ENCODE measurements around the gene RIN3.

The RIN3 gene

GRCh38 chr14:92473261-92473968, 40.2 kb upstream of the RIN3 start:
- H3K4me1 ChIP-seq (ENCODE audit: control insufficient read depth, insufficient read depth, low read length), result peaks cover 4% of the 10 kb centered on the region
- H3K9ac ChIP-seq (ENCODE audit: low read depth, low read length), result no peak overlapping the region
- no peaks in the 10 kb centered on the region for H3K9me3 ChIP-seq (ENCODE audit: control insufficient read depth, insufficient read depth, low read length)
- no peak overlapping the region for H3K4me3 ChIP-seq (ENCODE audit: low read depth, low read length)
- no peaks in the 10 kb centered on the region for H3K36me3 ChIP-seq (ENCODE audit: control insufficient read depth, insufficient read depth, low read length)
- H3K27me3 ChIP-seq (ENCODE audit: control insufficient read depth, insufficient read depth, low read length), result no peaks in the 10 kb centered on the region

DNA sequence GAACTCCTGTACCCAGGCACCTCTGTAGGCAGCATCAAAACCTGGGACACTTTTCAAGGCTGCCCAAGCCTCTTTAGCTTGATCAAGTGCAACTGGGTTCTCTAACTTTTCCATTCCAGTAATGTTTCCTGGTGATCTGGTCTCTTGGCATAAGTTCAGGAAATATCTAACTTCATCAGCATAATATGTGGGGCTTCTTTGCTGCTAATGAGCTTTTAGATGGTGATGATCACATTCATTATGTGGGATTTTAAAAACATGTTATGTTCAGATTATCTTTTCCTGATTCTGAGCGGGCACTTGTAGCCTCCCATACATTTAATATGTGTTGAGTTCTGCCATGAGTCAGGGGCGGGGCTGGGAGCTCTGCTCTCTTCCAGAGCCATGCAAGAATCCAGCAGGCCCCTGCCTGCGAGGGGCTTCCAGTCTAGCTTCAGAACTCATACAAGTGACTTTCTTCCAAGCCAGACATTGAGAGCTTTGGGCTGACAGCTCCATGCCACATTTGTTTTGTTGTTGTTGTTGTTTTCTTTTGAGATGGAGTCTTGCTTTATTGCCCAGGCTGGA, 39.5 kb upstream of the RIN3 start:
- peaks cover 4% of the 10 kb centered on the region for H3K4me1 ChIP-seq (ENCODE audit: control insufficient read depth, insufficient read depth, low read length)
- no peaks in the 10 kb centered on the region for H3K36me3 ChIP-seq (ENCODE audit: control insufficient read depth, insufficient read depth, low read length)
- H3K9me3 ChIP-seq (ENCODE audit: control insufficient read depth, insufficient read depth, low read length), result no peaks in the 10 kb centered on the region
- no peak overlapping the region for H3K9ac ChIP-seq (ENCODE audit: low read depth, low read length)
- no peaks in the 10 kb centered on the region for H3K27me3 ChIP-seq (ENCODE audit: control insufficient read depth, insufficient read depth, low read length)
- no peak overlapping the region for H3K4me3 ChIP-seq (ENCODE audit: low read depth, low read length)

DNA sequence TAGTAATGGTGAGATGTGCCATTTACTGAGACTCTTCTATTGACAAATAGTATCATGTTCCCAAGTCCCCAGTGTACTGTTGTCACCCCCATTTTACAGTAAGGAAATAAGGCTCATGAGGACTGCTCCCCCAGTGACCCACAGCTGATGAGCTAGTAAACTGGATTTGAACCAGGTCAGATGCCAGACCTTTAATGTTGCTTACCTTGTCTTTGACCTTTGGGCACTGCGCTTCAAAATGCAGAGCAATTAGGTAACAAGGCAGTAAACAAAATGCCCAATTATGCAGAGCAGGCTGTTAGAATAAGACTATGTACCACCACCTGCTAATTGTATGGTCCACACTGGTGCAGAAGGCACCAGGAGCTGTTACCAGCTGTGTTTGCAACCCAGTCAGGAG, 38.5 kb upstream of the RIN3 start:
- Histone ChIP-seq H3K27me3 (ENCODE audit: control insufficient read depth, insufficient read depth, low read length) (no peaks in the 10 kb centered on the region), H3K4me3 (ENCODE audit: low read depth, low read length) (no peak overlapping the region), H3K9me3 (ENCODE audit: control insufficient read depth, insufficient read depth, low read length) (no peaks in the 10 kb centered on the region), H3K9ac (ENCODE audit: low read depth, low read length) (no peak overlapping the region), H3K4me1 (ENCODE audit: control insufficient read depth, insufficient read depth, low read length) (peaks cover 4% of the 10 kb centered on the region), H3K36me3 (ENCODE audit: control insufficient read depth, insufficient read depth, low read length) (no peaks in the 10 kb centered on the region)

DNA sequence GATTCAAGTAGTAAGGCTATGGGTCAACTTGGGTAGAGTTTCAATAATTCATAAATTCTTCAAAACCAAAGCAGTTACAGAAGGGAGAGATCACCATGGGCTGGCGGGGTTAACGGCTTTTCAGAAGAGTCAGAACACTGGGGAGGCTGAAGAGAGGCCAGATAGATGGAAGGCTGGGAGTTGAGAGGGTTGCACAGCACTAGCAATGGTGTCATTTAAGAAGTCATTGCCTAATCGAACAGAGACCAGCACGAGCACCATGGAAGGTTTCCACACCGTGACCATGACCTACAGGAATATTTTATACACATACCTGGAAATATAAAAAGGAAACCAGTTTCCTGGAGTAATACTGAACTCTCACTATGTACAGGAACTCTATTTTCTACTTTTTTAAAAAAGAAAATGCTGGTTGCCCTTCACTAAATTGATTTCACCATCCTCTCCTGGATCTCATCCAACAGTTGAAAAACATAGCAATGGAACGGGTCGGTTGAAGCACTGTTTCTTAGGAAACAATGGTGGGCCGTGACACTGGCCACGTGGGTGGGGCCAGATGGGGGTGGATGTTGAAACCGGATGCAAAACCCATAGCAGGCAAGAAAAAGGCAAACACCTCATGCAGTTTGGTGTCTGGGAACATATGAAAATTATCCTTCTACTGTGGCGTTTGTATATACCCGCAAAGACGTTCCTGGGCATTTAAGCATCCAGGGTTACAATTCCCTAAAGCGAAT, 38.0 kb upstream of the RIN3 start:
- Histone ChIP-seq H3K9me3 (ENCODE audit: control insufficient read depth, insufficient read depth, low read length) (no peaks in the 10 kb centered on the region), H3K27me3 (ENCODE audit: control insufficient read depth, insufficient read depth, low read length) (no peaks in the 10 kb centered on the region), H3K4me1 (ENCODE audit: control insufficient read depth, insufficient read depth, low read length) (peaks cover 4% of the 10 kb centered on the region), H3K4me3 (ENCODE audit: low read depth, low read length) (no peak overlapping the region), H3K36me3 (ENCODE audit: control insufficient read depth, insufficient read depth, low read length) (no peaks in the 10 kb centered on the region), H3K9ac (ENCODE audit: low read depth, low read length) (no peak overlapping the region)

DNA sequence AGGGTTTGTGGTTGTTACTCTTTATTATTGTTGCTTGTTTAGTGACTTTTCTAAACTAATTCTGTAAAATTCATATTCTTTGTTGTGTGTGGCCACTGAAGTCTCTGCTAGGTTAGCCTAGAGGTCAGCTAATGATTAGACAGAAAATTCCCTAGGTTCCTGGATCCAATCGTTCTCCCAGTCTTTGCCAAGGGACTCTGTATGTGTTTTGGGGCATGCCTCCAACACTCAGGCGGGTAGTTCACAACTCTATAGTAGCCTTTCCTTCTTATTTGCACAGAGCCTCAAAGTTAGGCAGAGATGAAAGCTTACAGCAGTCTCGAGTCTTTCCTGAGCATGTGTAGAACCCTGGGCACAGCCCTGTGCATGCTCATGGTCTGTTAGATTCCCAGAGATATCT, 32.7 kb upstream of the RIN3 start:
- Histone ChIP-seq H3K27me3 (ENCODE audit: control insufficient read depth, insufficient read depth, low read length) (no peaks in the 10 kb centered on the region), H3K9ac (ENCODE audit: low read depth, low read length) (no peak overlapping the region), H3K4me1 (ENCODE audit: control insufficient read depth, insufficient read depth, low read length) (no peaks in the 10 kb centered on the region), H3K9me3 (ENCODE audit: control insufficient read depth, insufficient read depth, low read length) (no peaks in the 10 kb centered on the region), H3K36me3 (ENCODE audit: control insufficient read depth, insufficient read depth, low read length) (no peaks in the 10 kb centered on the region), H3K4me3 (ENCODE audit: low read depth, low read length) (no peak overlapping the region)

- Histone ChIP-seq H3K9me3 (ENCODE audit: control insufficient read depth, insufficient read depth, low read length) (no peaks in the 10 kb centered on the region), H3K27me3 (ENCODE audit: control insufficient read depth, insufficient read depth, low read length) (no peaks in the 10 kb centered on the region), H3K4me1 (ENCODE audit: control insufficient read depth, insufficient read depth, low read length) (no peaks in the 10 kb centered on the region), H3K36me3 (ENCODE audit: control insufficient read depth, insufficient read depth, low read length) (no peaks in the 10 kb centered on the region), H3K4me3 (ENCODE audit: low read depth, low read length) (no peak overlapping the region), H3K9ac (ENCODE audit: low read depth, low read length) (no peak overlapping the region)
Measured at GRCh38 chr14:92481386-92481785, 32.2 kb upstream of the RIN3 start.

DNA sequence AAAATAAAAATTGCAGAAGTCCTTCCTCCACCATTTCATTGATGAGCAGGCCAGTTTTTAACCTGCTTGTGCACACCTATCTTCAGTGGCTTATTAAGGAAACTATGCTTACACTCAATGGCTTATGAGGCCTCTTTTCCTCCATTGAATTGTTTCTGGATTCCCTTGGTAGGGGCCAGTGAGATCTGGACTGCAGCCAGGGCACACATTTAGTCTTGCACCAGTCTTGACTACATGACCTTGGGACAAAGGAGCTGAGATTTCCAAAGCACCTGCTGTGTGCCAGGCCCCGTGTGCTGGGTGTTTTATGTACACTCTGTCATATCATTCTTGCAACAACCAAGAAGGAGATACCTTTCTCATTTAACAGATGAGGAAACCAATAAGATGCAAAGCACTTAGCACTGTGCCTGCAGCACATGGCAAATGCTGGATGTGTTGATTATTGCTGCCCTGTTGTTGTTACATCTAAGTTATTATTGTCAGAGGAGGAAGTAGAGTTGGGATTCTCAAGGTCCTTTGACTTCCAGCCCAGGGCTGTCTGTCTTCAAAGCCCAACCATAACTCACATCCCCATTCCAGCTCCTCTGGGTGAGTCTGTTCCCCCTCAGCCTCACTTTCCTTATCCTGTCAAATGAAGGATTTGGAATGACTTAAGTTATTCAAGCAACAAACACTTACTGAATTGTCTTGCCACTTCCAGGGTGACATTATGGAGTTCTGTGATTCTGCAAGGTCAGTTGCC, 31.6 kb upstream of the RIN3 start:
- no peak overlapping the region for H3K9ac ChIP-seq (ENCODE audit: low read depth, low read length)
- no peak overlapping the region for H3K4me3 ChIP-seq (ENCODE audit: low read depth, low read length)
- no peaks in the 10 kb centered on the region for H3K36me3 ChIP-seq (ENCODE audit: control insufficient read depth, insufficient read depth, low read length)
- no peaks in the 10 kb centered on the region for H3K27me3 ChIP-seq (ENCODE audit: control insufficient read depth, insufficient read depth, low read length)
- no peaks in the 10 kb centered on the region for H3K4me1 ChIP-seq (ENCODE audit: control insufficient read depth, insufficient read depth, low read length)
- no peaks in the 10 kb centered on the region for H3K9me3 ChIP-seq (ENCODE audit: control insufficient read depth, insufficient read depth, low read length)

GRCh38 chr14:92482621-92483319, 30.8 kb upstream of the RIN3 start:
- no peaks in the 10 kb centered on the region for H3K9me3 ChIP-seq (ENCODE audit: control insufficient read depth, insufficient read depth, low read length)
- no peak overlapping the region for H3K4me3 ChIP-seq (ENCODE audit: low read depth, low read length)
- no peaks in the 10 kb centered on the region for H3K36me3 ChIP-seq (ENCODE audit: control insufficient read depth, insufficient read depth, low read length)
- no peak overlapping the region for H3K9ac ChIP-seq (ENCODE audit: low read depth, low read length)
- H3K4me1 ChIP-seq (ENCODE audit: control insufficient read depth, insufficient read depth, low read length), result no peaks in the 10 kb centered on the region
- no peaks in the 10 kb centered on the region for H3K27me3 ChIP-seq (ENCODE audit: control insufficient read depth, insufficient read depth, low read length)

GRCh38 chr14:92484132-92484823, 29.3 kb upstream of the RIN3 start:
- Histone ChIP-seq H3K9ac (ENCODE audit: low read depth, low read length) (no peak overlapping the region), H3K27me3 (ENCODE audit: control insufficient read depth, insufficient read depth, low read length) (no peaks in the 10 kb centered on the region), H3K4me1 (ENCODE audit: control insufficient read depth, insufficient read depth, low read length) (no peaks in the 10 kb centered on the region), H3K36me3 (ENCODE audit: control insufficient read depth, insufficient read depth, low read length) (no peaks in the 10 kb centered on the region), H3K4me3 (ENCODE audit: low read depth, low read length) (no peak overlapping the region), H3K9me3 (ENCODE audit: control insufficient read depth, insufficient read depth, low read length) (no peaks in the 10 kb centered on the region)

DNA sequence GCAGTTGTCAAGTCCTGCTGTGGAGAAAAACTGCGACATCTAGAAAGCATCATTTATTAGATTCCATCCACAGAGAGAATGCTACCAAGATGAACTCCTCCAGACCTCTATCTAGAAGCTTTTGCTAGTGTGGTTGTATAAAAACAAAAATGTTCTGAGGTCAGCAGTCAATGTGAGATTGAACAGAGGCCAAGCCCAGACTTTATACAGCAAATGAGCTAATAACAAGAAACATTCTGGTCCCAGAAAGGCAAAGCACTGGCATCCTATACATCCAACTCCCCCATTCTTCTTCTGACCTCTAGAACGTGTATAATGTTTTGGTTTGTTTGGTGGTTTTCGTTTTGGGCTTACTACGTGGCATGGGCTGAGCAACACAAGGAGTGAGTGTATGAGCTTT, 26.7 kb upstream of the RIN3 start:
- Histone ChIP-seq H3K9me3 (ENCODE audit: control insufficient read depth, insufficient read depth, low read length) (no peaks in the 10 kb centered on the region), H3K27me3 (ENCODE audit: control insufficient read depth, insufficient read depth, low read length) (no peaks in the 10 kb centered on the region), H3K4me3 (ENCODE audit: low read depth, low read length) (no peak overlapping the region), H3K9ac (ENCODE audit: low read depth, low read length) (no peak overlapping the region), H3K36me3 (ENCODE audit: control insufficient read depth, insufficient read depth, low read length) (no peaks in the 10 kb centered on the region), H3K4me1 (ENCODE audit: control insufficient read depth, insufficient read depth, low read length) (no peaks in the 10 kb centered on the region)

Data from iPS-15b (cell line).